ENCODE results near the gene INF2.
"Not testable (repeated sequence)": the region's sequence is repeated elsewhere in the genome, so short reads cannot be mapped to it uniquely, and the experiment has no call there.

Gene INF2

DNA sequence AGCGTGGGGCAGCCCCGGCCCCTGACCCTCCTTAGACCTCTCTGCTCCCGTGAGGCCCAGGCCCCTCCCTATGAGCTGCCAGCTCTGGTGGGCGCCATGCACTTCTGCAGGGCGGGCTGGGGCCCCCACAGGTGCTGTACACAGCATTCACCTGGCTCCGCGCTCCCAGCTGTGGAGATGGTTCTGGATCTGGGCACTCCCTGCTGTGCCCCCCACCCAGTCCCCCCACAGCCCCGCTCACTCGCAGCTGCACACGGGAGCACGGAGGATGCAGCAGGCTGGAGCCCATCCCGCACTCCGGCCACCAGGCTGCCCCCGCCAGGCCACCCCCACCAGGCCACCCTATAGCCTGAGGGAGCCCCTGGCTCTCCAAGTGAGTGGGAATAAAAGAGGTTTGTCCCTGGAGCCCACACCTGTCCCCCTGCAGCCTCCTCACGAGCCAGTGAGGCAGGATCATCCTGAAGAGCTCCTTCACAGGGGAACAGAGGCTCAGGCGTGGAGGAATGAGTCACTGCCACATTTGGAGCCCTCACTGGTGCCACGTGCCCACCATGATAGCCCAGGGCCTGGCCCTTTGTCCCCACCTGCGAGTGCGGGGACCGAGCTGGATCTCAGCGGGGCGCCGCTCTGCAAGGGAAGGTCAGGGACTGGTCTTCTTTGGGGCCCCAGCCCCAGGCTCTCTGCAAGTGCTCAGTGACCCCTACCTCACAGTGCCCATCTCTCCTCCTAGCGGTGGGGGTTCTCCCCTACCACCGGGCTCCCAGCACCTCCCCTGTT, 36.5 kb downstream of the INF2 start:
- no peak for TF ChIP-seq CTCF (conservative IDR thresholded peaks at IDR 0.05)
- H3K27ac ChIP-seq: no peak overlapping the region

- H3K27ac ChIP-seq: no peak overlapping the region
- TF ChIP-seq CTCF (conservative IDR thresholded peaks at IDR 0.05): no peak
Measured at GRCh38 chr14:104726600-104727451, 37.4 kb downstream of the INF2 start.

DNA sequence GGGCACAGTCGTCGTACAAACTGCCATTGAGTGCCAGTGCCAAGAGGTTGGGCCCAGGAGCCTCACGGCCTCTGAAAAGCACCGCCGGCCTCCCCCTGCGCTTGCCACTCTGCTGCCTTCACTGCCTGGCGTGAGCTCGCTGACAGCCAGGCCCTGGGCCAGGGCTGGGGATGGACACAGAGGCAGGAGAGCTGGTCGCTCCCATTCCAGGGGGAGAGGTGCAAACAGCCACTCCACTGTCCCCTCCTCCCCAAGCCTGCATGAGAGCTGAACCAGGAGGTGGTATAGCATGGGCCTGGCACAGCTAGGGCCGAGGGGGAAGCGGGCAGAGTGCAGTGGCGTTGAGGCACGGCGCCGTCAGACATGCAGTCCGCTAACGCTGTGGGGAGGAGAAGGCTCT, 39.2 kb downstream of the INF2 start:
- TF ChIP-seq CTCF (conservative IDR thresholded peaks at IDR 0.05): no peak
- H3K27ac ChIP-seq: no peak overlapping the region

DNA sequence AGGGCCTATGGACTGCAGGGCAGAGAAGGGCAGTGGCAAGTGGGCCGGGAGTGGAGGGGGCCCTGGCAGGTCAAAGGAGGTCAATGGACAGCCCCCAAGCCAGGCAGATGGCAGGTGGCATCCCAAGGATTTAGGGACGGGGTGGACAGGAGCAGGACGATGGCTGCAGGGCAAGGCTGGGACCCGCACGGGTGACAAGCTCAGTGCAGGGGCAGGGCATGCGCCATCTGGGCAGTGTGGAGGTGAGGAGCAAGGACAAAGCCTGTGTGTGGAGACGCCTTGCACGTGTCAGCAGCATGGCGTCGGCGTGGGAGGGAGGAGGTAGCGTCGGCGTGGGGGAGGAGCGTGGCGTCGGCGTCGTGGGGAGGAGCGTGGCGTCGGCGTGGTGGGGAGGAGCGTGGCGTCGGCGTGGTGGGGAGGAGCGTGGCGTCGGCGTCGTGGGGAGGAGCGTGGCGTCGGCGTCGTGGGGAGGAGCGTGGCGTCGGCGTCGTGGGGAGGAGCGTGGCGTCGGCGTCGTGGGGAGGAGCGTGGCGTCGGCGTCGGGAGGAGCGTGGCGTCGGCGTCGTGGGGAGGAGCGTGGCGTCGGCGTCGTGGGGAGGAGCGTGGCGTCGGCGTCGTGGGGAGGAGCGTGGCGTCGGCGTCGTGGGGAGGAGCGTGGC, 39.9 kb downstream of the INF2 start:
- not testable (repeated sequence) for H3K27ac ChIP-seq

GRCh38 chr14:104729835-104730181, 40.4 kb downstream of the INF2 start:
- H3K27ac ChIP-seq: no peak overlapping the region
- TF ChIP-seq CTCF (conservative IDR thresholded peaks at IDR 0.05): no peak

DNA sequence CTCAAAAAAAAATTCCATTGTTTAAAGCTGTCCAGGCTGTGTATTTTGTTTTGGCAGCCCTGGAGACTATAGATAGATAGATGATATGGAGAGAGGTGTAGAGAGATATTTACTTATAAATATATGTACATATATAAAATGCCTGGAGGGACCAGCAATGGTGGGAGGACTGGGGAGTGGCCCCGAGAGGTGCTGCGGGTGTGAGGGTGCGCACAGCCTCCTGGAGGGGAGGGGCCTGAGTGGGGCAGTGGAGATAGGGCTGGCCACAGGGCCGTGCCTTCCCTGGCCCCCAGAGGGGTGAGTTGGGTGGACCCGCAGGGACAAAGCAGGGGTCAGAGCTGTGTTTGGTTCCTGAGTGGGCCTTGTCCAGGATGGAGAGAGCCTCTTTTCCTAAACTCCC, 41.1 kb downstream of the INF2 start:
- no peak for TF ChIP-seq CTCF (conservative IDR thresholded peaks at IDR 0.05)
- no peak overlapping the region for H3K27ac ChIP-seq

DNA sequence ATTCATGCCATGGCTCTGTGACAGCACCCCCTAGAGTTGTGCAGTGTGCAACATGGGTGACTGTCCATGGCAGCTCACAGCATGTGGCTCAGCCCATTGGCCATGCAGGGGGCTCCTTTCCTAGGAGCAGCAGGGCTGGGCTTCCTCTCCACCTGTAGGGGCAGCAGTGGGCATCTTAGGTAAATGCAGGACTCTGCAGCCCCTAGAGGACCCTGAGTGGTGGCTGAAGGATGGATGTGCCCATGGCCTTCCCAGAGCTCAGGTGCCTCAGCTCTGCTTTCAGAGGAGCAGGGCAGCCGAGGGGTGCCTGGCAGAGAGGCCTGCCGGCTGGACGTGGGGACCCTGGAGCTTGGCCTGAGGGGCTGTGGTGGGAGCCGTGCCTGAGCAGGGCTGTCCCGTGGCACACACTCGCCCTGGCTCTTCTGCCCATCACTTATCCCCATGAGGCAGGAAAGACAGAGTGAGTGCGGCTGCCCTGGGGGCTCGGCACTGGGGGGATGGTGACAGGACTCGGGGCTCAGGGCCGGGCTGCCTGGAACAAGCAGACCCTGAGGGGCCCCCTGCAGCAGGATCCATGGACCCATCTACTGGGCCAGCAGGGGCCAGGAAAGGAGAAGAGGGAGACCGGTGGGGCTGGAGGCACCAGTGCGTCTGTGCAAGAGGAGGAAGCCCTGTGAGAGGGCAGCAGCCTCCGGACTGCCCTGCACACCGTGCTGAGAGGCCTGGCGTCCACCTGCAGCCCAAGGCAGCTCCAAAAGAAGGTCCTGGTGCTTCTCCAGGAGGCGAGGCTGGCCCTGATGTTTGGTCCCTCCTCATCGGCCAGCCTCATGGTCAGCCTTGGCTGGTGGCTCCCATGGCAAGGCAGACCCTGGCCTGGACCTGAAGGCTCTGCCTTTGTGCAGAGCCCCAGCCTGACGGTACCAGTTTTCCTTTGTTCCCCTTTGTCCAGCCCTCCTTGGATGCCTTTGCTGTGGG, 42.2 kb downstream of the INF2 start:
- no peak overlapping the region for H3K27ac ChIP-seq

More for the DNA sequence above, 42.2 kb downstream of the INF2 start:
- peak; percentile 40 for TF ChIP-seq CTCF (conservative IDR thresholded peaks at IDR 0.05)

Data from VCaP (cell line).